DMS153 treated with DMSO at 0.1 percent for 48 hours (cell line): ENCODE data around the gene ALG2.

Experiments used
- DNase-seq: peaks from one replicate; lab custom pipeline; 2025; ENCODE audit not compliant: unreplicated experiment; lab: John Stamatoyannopoulos, UW

ALG2 gene

DNA sequence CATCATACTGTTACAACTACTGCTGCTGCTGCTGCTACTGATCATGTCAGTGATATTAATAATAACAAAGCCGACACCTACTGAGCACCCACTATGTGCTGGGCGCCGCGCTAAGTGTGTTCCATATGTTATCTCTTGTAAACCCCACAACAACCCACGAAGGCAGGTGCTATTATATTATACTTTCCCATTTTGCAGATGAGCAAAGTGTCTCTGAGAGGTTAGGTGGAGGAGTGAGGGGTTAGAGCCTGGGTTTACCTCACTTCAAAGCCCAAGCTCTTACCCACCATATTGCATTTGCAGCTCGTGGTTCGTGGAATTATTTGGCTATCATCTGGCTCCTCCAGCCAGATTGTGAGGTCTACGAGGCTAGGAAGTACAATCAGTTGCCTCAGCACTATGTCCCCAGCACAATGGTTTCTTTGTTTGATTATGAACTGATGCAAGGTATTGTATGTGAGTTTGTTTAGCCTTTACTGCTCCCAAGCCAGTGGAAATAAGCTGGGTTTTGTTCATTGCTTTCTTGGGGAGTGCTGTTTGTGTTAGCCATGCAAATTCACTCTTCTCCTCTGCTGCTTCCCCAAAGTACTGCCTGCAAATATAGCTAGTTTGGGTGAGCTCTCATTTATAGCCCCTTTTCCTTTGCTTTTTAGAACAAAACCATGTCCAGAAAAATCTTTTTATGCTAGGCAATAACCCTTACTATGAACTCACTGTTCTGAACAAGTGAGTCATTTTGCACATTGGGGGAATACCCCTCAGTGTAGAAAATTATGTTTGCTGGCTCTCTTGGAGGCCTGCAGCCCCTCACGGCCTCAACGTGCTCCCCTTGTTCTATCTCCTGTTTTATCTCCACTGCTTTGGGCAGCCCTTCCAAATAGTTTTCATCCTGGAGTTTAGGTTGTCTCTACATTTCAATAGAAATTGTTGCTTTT lies 47.9 kb downstream of the ALG2 start:
- DNase-seq = peak; percentile 29

DNA sequence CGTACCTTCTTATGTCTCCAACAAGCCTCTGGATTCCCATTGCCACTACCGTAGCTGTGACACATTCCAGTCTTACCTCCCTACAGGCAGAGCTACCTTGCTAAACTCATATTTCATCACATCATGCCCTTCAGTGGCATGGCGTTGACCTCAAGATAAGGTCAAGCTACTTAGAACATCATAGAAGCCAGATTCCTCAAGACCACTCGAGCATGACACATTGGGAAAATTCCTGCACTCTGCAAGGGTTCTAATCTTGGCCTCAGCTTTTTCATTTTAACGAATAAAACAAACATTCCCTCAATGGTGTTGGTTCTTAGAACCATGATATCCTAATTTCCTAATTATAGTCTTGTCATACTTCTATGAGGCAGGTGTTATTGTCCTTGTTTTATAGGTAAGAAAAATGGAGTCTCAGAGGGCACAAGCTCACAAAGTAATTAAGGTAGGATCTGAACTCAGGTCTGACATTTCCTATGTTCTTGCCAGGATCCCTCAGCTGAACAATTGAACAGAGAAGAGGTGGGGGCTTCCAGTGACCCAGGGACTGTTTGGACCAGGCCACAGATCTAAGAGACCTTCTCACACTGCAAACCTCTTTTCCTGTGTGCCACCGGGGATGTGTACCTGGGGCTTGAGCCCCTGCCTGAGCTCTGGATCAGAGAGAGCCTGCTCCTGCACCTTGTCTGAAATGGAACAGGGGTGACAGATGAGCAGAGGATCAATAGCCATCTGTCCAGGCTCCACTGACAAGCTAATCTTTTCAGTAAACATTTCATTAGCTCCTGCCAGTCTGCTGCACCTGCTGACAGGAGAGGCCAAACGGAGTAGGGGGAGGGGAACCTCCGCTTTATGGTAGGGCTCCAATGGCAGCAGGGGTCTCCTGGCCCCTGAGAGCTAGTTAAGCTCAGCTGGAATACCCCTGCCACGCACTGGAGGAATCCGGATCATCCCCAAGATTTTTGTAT lies 49.3 kb downstream of the ALG2 start:
- no peak for DNase-seq

DNA sequence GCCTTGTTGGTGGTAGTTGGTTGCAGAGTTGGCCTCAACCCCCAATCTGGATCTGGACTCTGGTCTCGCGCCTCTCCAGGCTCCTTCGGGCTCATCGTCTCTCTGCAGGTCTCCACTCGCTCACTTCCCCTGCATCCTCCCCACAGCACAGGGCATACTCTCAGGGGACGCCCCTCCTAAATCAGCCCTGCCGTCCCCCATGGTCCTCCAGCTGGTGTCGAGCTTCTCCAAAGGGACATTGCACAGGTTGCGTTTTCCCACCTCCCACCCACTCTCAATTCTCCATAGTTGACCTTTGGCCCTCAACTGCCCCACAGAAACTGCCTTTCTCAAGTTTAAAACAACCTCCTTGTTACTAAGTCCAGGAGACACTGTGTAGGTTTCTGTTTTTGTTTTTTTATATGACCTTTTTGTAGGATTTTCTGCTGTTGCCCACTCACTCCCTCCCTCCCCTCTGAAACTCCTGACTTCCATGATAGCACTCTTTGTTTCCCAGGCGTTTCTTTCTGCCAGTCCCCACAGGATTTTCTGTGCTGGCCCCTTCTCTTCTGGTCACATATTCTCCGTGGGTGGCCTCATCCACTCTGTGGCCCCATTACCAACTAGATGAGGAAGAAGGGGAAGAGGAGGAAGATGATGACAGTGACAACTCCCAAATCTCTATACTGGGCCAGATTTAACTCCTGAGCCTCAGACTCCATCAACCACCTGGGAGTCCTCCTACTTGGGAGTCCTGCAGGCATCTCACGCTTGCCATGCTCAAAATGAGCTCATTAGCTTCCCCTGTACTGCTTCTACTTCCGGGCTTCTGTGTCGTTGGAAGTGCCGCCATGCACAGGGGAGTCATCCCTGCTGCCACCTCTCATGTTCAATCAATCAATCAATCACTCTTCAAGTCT lies 50.3 kb downstream of the ALG2 start:
- no peak for DNase-seq

DNA sequence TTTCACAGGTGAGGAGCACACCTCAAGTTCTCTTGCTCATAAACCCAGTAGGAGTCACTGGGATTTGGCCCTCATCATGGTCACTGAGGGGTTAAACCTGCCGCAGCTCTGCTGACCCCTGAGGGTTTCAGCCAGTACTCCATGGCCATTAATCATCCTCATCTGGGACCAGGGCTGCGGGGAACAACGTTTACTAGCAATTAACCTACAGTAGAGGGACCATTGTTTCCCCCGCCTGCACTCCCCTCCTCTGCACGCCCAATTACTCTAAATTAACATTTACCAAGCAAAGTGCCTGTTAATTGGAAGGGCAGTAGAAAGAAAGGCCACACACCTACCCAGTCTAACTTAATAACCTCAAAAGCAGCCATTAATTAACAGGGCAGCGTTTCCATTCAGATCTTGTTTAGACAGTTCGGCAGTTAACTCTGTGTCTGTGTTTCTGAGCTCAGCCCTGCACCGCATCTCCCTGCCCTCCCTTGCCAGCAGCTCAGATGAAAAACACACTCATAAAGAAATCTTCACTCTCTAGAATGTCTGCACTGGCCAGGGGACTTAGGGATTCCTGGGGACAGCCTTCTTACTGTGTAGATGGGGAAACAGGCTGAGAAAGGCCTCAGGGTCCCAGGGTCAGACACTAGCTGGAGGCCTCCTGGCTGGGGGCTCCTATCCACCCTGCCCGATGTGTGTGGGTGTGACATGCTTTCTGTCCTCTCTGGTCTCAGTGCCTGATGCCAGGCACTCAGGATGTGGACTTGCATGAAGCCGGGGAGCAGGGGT lies 51.6 kb downstream of the ALG2 start:
- no peak for DNase-seq

DNA sequence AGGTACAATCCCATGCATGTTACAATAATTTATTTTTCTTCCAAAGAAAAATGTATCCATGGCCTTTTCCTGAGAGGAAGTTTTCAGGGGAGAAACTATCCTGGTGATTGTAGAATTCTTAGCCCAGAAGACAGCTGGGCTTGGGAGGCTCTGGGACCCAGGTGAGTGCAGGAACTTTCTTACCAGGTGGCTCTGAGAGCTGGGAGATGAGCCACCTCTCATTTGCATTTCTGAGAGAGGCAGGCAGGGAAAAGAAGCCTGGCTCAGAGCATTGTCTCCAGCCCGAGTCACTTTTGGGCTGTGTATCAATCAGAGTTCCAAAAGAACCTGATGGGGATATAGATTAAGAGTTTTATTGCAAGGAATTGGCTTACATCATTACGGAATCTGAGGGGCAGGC lies 52.7 kb downstream of the ALG2 start:
- no peak for DNase-seq

DNA sequence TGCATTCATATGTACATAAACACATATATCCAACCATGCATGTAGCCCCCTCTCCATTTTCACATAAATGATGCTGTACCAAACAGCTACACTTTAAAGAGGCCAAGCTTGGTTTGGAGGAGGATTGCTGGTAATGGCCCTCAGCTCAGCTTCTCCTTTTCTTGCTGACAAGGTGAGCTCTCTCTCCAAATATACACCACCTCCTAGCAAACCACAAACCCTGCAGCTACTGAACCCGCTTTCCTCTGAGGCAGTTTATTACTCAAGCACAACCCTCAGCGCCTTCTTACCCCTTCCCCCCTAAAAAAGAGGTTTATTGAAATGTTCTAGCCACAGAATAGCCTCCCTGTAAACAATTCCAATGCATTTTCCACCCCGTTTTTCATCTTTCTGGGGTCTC lies 54.0 kb downstream of the ALG2 start:
- DNase-seq = no peak

DNA sequence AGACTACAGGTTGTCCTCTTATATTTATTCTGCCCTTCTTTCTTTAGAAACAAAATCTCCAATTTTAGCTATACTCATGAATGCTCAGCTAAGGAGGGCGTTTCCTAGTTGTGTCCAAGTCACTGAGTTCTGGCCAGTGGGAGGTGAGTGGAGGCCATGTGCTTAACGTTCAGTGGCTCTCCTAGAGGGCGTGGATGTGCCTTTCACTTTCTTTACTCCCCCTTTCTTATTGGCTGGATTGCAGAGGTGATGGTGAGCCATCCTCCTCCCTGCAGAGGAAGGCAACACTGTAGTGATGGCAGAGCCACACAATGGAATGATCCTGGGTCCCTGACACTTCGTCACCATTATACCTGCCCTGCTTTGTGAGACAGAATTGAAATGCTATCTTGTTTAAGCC lies 54.6 kb downstream of the ALG2 start:
- DNase-seq = no peak
